Mesenteric fat pad (tissue), 1 donor: ENCODE measurements around the gene PLTP. TPM values are rescaled to one million over a fixed set of nuclear protein-coding genes. Genes with fewer than 3 reads are reported as not detected.
"Not testable (repeated sequence)": the region's sequence is repeated elsewhere in the genome, so short reads cannot be mapped to it uniquely, and the experiment has no call there.

ENCODE experiments used
- DNase-seq: peaks from one replicate; pipeline ENCODE4 v3.0.0-alpha.2; 2020; ENCODE audit warnings: low spot score
- total RNA-seq: library from RNA; stranded (reverse); fragmentation: NEBNext Ultra II Directional; extraction: Animal tissue kit (Norgen Biotek cat#: 25700); gene quantifications from one replicate; pipeline ENCODE4 v1.2.1, GENCODE V29; 2021
- donor health status: DM: yes; HTN: yes; CAD: no.

Gene PLTP
- total RNA-seq, 1 donor from 2014 or later, result 373 TPM

- no peak for DNase-seq
Observed at GRCh38 chr20:45945678-45946148, 33.8 kb upstream of the PLTP start.

GRCh38 chr20:45944965-45945677 lies 33.2 kb upstream of the PLTP start:
- no peak for DNase-seq

- DNase-seq, result no peak
Observed at GRCh38 chr20:45944151-45944964, 32.4 kb upstream of the PLTP start.

GRCh38 chr20:45943613-45944012 lies 31.7 kb upstream of the PLTP start:
- DNase-seq, result no peak

- DNase-seq, result no peak
Observed at GRCh38 chr20:45940469-45940868, 28.5 kb upstream of the PLTP start.

- no peak for DNase-seq
Observed at GRCh38 chr20:45940053-45940452, 28.1 kb upstream of the PLTP start.

- DNase-seq, result no peak
Observed at GRCh38 chr20:45938727-45939438, 26.9 kb upstream of the PLTP start.

GRCh38 chr20:45937765-45938164 lies 25.8 kb upstream of the PLTP start:
- DNase-seq, result no peak

- no peak for DNase-seq
Observed at GRCh38 chr20:45935416-45936046, 23.6 kb upstream of the PLTP start.

GRCh38 chr20:45934586-45935415 lies 22.8 kb upstream of the PLTP start, which contains the start of gene PCIF1:
PCIF1 (plus strand) TSS chr20:45934683; CDS start chr20:45939000, 4,317 bp downstream.
- peak; percentile 99 for DNase-seq

- DNase-seq, result no peak
Observed at GRCh38 chr20:45934046-45934585, 22.2 kb upstream of the PLTP start.

- no peak for DNase-seq
Observed at GRCh38 chr20:45933266-45934045, 21.5 kb upstream of the PLTP start.

GRCh38 chr20:45931680-45932079 lies 19.7 kb upstream of the PLTP start:
- DNase-seq, result not testable (repeated sequence)

GRCh38 chr20:45927071-45927878 lies 15.3 kb upstream of the PLTP start:
- DNase-seq, result no peak

GRCh38 chr20:45926731-45927070 lies 14.7 kb upstream of the PLTP start:
- DNase-seq, result no peak

GRCh38 chr20:45925821-45926506 lies 14.0 kb upstream of the PLTP start:
- no peak for DNase-seq

- no peak for DNase-seq
Observed at GRCh38 chr20:45924391-45925261, 12.7 kb upstream of the PLTP start.
